Activated naive CD8-positive, alpha-beta T cell treated with anti-CD3 and anti-CD28 coated beads, Interleukin-2, amount 50 U/mL, for 16 hours (primary cell): ENCODE data around the gene QTRT2.

Experiments
- DNase-seq: peaks from one replicate; pipeline ENCODE4 v3.0.0-alpha.2; 2020; ENCODE audit warnings: low read depth, low spot score

Gene QTRT2

GRCh38 chr3:114056130-114057010 is at the start of gene QTRT2, which contains the start of gene CCDC191:
Gene QTRT2 (plus strand): TSS chr3:114056737. CDS start chr3:114065258, 8,521 bp downstream.
Gene CCDC191 (minus strand): TSS chr3:114056526. CDS start chr3:114056466, 60 bp downstream.
- DNase-seq = peak; percentile 95

GRCh38 chr3:114011059-114011797 is 45.3 kb upstream of the QTRT2 start:
- no peak for DNase-seq

GRCh38 chr3:114014211-114014610 is 42.3 kb upstream of the QTRT2 start:
- no peak for DNase-seq

GRCh38 chr3:114019486-114019885 is 37.1 kb upstream of the QTRT2 start:
- DNase-seq = no peak

GRCh38 chr3:114020907-114021306 is 35.6 kb upstream of the QTRT2 start:
- no peak for DNase-seq

GRCh38 chr3:114022145-114022802 is 34.3 kb upstream of the QTRT2 start:
- DNase-seq = no peak

GRCh38 chr3:114025451-114025850 is 31.1 kb upstream of the QTRT2 start:
- DNase-seq = no peak

GRCh38 chr3:114026331-114026730 is 30.2 kb upstream of the QTRT2 start:
- no peak for DNase-seq

- DNase-seq = no peak
Measured at GRCh38 chr3:114033721-114034120, 22.8 kb upstream of the QTRT2 start.

GRCh38 chr3:114034211-114034610 is 22.3 kb upstream of the QTRT2 start:
- no peak for DNase-seq

- no peak for DNase-seq
Measured at GRCh38 chr3:114034787-114035545, 21.6 kb upstream of the QTRT2 start.

GRCh38 chr3:114035896-114036295 is 20.6 kb upstream of the QTRT2 start:
- no peak for DNase-seq

- DNase-seq = no peak
Measured at GRCh38 chr3:114043205-114043604, 13.3 kb upstream of the QTRT2 start.

- DNase-seq = no peak
Measured at GRCh38 chr3:114052216-114052615, 4.3 kb upstream of the QTRT2 start.

- DNase-seq = no peak
Measured at GRCh38 chr3:114057011-114057347, 442 bp downstream of the QTRT2 start.

GRCh38 chr3:114058646-114059045 is 2.1 kb downstream of the QTRT2 start:
- DNase-seq = no peak

GRCh38 chr3:114060906-114061655 is 4.5 kb downstream of the QTRT2 start:
- DNase-seq = no peak

GRCh38 chr3:114067804-114068203 is 11.3 kb downstream of the QTRT2 start:
- DNase-seq = no peak

GRCh38 chr3:114068336-114068735 is 11.8 kb downstream of the QTRT2 start:
- no peak for DNase-seq

GRCh38 chr3:114071786-114072185 is 15.2 kb downstream of the QTRT2 start:
- DNase-seq = no peak

GRCh38 chr3:114076711-114077110 is 20.2 kb downstream of the QTRT2 start:
- no peak for DNase-seq
